ACC112 (cell line): ENCODE data around the gene MAP2K5.
A peak's percentile ranks its signal among the peaks of the same experiment; 100 is the strongest.

Experiments
- H2AFZ ChIP-seq: fragments of 200-600 bp; sonication (generic); one replicate; pipeline ENCODE4 v1.6.0; 2017; ENCODE audit warnings: antibody characterized with exemption, low read length; ENCODE audit not compliant: unreplicated experiment
- H3K27ac ChIP-seq: fragments of 200-600 bp; sonication (generic); 2 replicates; pipeline ENCODE4 v1.5.1; 2014; ENCODE audit warnings: low read depth, mild to moderate bottlenecking, antibody characterized with exemption, low read length, moderate library complexity
- H3K27me3 ChIP-seq: fragments of 200-600 bp; sonication (generic); 2 replicates; pipeline ENCODE4 v1.6.1; 2014; ENCODE audit warnings: mild to moderate bottlenecking, antibody characterized with exemption, low read length, moderate library complexity, mixed read lengths; ENCODE audit not compliant: insufficient read depth
- H3K36me3 ChIP-seq: fragments of 200-600 bp; sonication (generic); 2 replicates; pipeline ENCODE4 v1.6.1; 2016; ENCODE audit warnings: mild to moderate bottlenecking, antibody characterized with exemption, low read length, moderate library complexity, mixed read lengths; ENCODE audit not compliant: insufficient read depth
- H3K4me1 ChIP-seq: fragments of 200-600 bp; sonication (generic); one replicate; pipeline ENCODE4 v1.6.1; 2016; ENCODE audit warnings: low read length, mixed read lengths; ENCODE audit not compliant: insufficient read depth, unreplicated experiment, control insufficient read depth
- H3K4me3 ChIP-seq: fragments of 200-600 bp; sonication (generic); 2 replicates; pipeline ENCODE4 v1.5.1; 2014; ENCODE audit warnings: mild to moderate bottlenecking, low read depth, low read length
- H3K79me2 ChIP-seq: fragments of 200-600 bp; sonication (generic); one replicate; pipeline ENCODE4 v1.6.0; 2016; ENCODE audit warnings: low read length; ENCODE audit not compliant: control insufficient read depth, unreplicated experiment, insufficient read depth

Gene MAP2K5

DNA sequence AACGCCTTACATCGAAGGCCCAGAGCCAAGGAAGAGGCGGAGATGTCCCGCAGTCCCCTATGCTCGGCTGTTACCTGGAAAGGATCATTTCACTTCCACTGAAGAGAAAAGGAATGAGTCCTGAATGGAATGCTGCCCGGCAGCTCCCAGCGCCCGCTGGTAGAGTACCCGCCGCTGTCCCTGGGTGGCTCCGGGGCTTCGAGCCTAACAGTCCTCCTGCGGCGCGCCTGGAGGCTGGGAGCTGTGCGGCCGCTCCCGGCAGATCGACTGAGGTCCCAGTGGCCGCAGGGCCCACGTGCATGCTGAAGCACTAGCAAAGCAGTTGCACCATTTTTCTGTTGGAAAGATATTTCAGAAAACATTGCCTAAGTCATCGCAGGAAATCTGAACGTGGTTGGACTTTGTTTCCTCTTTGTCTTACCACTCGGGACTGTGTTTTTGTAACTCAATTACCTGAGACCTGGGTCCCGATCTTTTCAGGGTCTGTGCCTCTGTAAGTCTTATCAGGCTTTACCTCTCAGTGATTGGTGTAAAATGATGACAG lies 296.4 kb downstream of the MAP2K5 start:
- H3K79me2 ChIP-seq = no peaks in the 10 kb centered on the region
- H3K4me3 ChIP-seq = peak overlapping the region; percentile 96
- H3K4me1 ChIP-seq = peaks cover 3% of the 10 kb centered on the region
- H3K36me3 ChIP-seq = no peaks in the 10 kb centered on the region
- H2AFZ ChIP-seq = peak overlapping the region; percentile 16
- H3K27me3 ChIP-seq = peaks cover 24% of the 10 kb centered on the region
- no peak overlapping the region for H3K27ac ChIP-seq

DNA sequence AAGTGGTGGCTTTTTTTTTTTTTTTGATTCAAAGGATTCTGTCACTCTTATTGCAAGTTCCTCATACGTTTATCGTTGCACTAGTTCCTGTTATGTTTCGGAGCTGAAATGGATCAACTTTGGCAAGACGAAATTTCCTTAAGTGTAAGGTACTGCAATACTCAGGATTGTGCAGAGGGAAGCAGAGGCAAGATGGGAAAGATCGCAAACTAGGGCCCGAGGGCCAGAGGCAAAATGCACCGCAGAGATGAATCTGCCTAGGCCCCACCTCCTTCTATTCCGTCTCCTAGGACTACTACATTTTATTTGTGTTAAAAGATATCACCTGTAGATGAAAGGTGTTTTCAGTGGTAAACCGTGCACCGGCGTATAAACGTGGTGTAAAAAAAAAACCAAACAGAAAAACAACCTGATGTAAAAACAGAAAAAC lies 297.0 kb downstream of the MAP2K5 start:
- peak overlapping the region; percentile 70 for H2AFZ ChIP-seq
- peaks cover 3% of the 10 kb centered on the region for H3K4me1 ChIP-seq
- H3K79me2 ChIP-seq = no peaks in the 10 kb centered on the region
- peak overlapping the region; percentile 96 for H3K4me3 ChIP-seq
- H3K36me3 ChIP-seq = no peaks in the 10 kb centered on the region
- H3K27ac ChIP-seq = peak overlapping the region; percentile 64
- peaks cover 18% of the 10 kb centered on the region for H3K27me3 ChIP-seq

DNA sequence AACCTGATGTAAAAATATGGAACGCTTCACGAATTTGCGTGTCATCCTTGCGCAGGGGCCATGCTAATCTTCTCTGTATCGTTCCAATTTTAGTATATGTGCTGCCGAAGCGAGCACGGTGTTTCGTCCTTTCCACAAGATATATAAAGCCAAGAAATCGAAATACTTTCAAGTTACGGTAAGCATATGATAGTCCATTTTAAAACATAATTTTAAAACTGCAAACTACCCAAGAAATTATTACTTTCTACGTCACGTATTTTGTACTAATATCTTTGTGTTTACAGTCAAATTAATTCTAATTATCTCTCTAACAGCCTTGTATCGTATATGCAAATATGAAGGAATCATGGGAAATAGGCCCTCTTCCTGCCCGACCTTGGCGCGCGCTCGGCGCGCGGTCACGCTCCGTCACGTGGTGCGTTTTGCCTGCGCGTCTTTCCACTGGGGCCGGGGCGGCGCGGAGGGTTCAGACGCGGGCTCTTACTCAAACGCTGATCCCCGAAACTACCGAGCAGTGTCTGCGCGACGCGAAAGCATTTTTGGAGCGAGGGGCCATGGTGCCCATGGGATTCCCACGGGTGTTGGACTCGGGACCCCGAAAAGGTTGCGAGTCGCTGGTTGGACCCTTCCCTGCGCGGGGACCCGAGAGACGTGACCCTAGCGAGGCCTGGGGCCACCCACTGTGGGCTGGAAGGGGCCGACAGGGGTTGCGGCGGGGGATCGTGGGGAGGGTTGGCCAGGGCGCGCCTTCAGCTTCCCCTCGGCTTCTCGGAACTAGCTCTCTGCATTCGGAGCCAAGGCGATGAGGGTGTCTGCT lies 297.6 kb downstream of the MAP2K5 start, which contains the start of gene RNU6-1:
Gene RNU6-1 (minus strand): TSS at position 117 of the 820 bp plus-strand sequence.
- H3K79me2 ChIP-seq = no peaks in the 10 kb centered on the region
- peak within 1 kb of the TSS; percentile 96 for H3K4me3 ChIP-seq
- H3K36me3 ChIP-seq = no peaks in the 10 kb centered on the region
- peaks cover 12% of the 10 kb centered on the region for H3K27me3 ChIP-seq
- peak within 1 kb of the TSS; percentile 64 for H3K27ac ChIP-seq
- H2AFZ ChIP-seq = peak within 1 kb of the TSS; percentile 83
- peaks cover 3% of the 10 kb centered on the region for H3K4me1 ChIP-seq

DNA sequence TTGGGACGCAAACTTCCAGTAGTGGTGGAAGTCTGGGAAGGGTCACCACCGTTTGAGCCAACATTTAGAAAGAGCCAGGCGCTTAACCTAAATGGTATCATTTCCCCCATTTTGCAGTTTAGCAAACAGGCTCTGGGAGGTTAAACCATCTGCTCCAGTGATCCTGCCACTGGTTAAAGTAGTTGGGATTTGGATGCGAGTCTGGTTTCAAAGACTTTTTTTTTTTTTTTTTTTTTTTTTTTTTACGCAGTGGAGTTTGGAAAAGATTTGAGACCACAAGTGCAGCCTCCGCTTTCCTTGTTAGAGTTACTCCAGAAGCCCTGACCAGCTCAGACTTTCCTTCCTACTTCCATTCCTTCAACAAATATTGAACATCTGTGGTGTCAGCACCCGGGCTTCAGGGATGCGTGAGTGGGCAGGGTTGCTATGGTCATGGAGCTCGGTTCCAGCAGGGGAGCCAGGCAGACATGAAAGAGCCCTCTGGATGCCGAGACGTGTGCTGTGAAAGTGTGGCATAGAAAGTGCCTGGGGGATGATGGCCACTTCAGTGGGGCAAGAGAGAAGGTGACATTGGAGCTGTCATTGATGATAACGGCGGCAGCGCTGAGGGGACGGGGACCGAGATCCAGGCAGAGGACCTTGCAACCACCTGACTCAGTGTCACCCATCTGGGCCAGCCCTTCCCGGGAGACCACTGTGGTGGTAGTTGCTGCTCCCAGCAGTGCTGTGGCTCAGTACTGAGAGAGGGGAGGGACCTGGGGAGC lies 298.4 kb downstream of the MAP2K5 start:
- Histone ChIP-seq H3K27me3 (peaks cover 4% of the 10 kb centered on the region), H3K79me2 (no peaks in the 10 kb centered on the region), H3K27ac (peak overlapping the region; percentile 64; the same call in 1 of the 2 replicates), H3K4me1 (peaks cover 3% of the 10 kb centered on the region), H3K4me3 (peak overlapping the region; percentile 96), H2AFZ (peak overlapping the region; percentile 83), H3K36me3 (no peaks in the 10 kb centered on the region)

DNA sequence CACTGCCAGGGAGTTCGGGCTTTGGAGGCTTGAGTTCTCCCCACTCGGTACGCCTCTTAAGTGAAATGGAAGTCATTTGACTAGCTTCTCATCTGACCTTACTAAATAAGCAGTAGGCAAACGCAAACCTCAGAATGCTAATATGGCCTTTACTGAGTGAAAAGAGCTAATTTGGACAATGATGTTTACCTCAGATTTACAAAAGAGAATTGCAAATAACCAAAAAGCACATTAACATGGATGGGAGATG lies 298.9 kb downstream of the MAP2K5 start:
- Histone ChIP-seq H3K36me3 (no peaks in the 10 kb centered on the region), H2AFZ (peak overlapping the region; percentile 20), H3K27me3 (no peaks in the 10 kb centered on the region), H3K4me3 (peak overlapping the region; percentile 96), H3K79me2 (no peaks in the 10 kb centered on the region), H3K27ac (no peak overlapping the region), H3K4me1 (peaks cover 3% of the 10 kb centered on the region)

DNA sequence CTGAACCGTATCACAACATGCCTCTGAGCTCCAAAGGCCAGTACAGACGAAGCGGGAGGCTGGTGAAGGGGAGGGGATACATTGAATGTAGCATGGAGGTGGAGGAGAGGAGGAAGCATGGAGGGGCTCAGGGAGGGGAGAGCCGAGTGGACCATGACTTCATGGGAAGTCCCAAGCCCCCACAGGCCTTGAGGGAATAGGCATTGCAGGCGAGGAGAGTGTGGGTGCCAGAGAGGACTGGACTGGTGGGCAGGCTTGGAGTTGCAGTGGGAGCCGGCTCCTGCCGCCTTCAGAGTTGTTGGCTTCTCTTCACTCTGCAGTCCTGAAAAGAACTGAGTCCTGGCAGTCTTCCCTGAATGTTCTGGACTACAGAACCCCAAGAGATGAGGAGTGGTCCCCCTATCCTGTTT lies 300.6 kb downstream of the MAP2K5 start:
- Histone ChIP-seq H3K4me3 (no peak overlapping the region), H3K27me3 (no peaks in the 10 kb centered on the region), H3K4me1 (peaks cover 3% of the 10 kb centered on the region), H2AFZ (no peak overlapping the region), H3K27ac (no peak overlapping the region), H3K36me3 (no peaks in the 10 kb centered on the region), H3K79me2 (no peaks in the 10 kb centered on the region)

DNA sequence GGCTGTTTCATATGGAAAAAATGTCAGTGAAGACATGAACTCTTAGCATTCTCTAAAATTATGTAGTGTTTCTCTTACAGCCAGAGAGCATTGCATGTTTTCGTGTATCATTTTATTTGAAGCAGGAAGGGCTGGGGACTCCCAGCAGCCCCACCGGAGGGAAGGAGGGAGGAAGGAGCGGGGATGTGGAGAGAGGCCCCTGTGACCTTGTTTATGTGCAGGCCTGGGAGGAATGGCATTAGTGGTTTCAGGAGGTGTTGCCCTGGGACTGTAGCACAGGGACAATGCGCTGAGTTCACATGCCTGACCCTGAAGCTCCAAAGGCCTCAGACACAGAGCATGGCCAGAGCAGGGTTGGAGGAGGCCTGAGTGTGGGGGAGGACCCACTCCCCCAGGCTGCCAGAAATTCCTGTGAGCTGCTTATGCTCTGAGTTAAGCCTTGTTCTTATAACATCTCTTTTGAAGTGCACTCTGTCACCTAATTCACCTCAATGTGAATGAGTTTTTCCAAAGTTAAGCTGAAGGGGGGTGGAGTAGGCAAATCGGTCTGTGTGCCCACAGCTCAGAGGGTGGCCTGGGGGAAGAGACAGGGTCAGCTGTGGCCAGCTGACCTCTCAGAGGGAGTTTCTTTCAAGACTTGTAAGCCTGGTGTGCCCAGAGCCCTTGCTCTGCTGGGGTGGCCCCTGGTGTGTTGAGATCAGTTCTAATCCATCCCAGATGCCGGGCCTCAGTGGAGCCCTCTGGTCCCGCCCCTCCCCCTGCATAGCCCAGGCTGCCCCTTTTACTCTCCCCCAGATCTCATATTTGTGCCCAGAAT lies 301.3 kb downstream of the MAP2K5 start:
- Histone ChIP-seq H3K27ac (no peak overlapping the region), H3K27me3 (no peaks in the 10 kb centered on the region), H2AFZ (no peak overlapping the region), H3K4me1 (peaks cover 3% of the 10 kb centered on the region), H3K4me3 (no peak overlapping the region), H3K79me2 (no peaks in the 10 kb centered on the region), H3K36me3 (no peaks in the 10 kb centered on the region)

DNA sequence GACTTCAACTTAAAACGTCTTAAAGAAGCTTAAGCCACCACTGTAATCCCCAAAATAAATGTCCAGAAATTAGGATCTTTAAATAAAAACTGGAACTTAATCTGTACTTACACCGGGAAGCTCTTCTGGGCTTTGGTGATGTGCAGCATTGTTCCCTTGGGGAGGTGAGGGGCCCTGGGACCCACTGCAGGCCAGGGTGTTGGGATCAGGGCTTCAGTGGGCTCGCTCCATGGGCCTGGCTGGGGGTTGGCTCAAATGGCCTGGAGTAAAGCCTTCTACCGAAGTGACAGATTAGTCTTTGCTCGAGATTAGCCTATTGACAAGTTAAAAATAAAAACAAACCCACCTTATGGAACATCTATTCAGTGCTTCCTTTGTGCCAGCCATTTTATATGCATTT lies 303.5 kb downstream of the MAP2K5 start:
- Histone ChIP-seq H3K4me3 (no peak overlapping the region), H3K27ac (no peak overlapping the region), H2AFZ (no peak overlapping the region), H3K27me3 (no peaks in the 10 kb centered on the region), H3K4me1 (peaks cover 3% of the 10 kb centered on the region), H3K79me2 (no peaks in the 10 kb centered on the region), H3K36me3 (no peaks in the 10 kb centered on the region)

DNA sequence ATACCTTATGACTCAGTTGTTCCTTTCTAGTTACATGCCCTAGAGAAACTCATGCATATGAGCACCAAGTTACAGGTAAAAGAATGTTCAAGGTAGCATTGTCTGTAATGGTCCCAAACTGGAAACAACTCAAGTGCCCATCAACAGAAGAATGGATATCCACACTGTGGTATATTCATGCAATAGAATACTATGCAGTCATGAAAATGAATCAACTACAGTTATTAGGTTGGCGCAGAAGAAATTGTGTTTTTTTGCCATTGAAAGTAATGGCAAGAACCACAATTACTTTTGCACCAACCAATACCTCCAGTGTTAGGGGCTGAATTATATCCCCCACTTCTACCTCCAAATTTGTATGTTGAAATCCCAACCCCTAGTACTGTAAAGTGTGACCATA lies 307.0 kb downstream of the MAP2K5 start:
- Histone ChIP-seq H3K27ac (no peak overlapping the region), H3K4me1 (no peaks in the 10 kb centered on the region), H3K36me3 (no peaks in the 10 kb centered on the region)

DNA sequence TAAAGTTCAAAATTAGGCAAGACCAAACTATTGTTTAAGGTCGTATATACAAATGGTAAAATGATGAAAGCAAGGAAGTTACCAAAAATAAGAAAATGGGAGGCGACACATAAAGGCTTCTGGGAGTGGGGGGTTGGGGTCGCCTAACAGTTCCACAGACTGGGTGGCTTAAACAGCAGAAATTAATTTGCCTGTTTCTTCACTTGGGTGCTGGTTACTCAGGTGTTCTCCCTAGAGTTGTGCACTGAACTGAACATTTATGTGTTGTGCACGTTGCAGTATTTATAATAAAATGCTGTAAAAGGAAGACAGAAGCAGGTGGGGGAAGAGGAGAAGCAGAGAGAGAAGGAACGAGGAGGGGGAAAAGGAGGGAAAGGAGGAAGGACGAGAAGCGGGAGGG lies 307.8 kb downstream of the MAP2K5 start:
- Histone ChIP-seq H3K27ac (no peak overlapping the region), H3K4me1 (no peaks in the 10 kb centered on the region), H2AFZ (no peak overlapping the region), H3K27me3 (no peaks in the 10 kb centered on the region), H3K79me2 (no peaks in the 10 kb centered on the region), H3K4me3 (no peak overlapping the region), H3K36me3 (no peaks in the 10 kb centered on the region)

More for the DNA sequence above, 307.0 kb downstream of the MAP2K5 start:
- no peak overlapping the region for H3K4me3 ChIP-seq
- H3K27me3 ChIP-seq = no peaks in the 10 kb centered on the region
- H2AFZ ChIP-seq = no peak overlapping the region
- no peaks in the 10 kb centered on the region for H3K79me2 ChIP-seq
